GM23248 (cell line): ENCODE data around the gene ABLIM2. TPM values are rescaled to one million over a fixed set of nuclear protein-coding genes. Genes with fewer than 3 reads are reported as not detected.

Experiments used
- DNase-seq: peaks from one replicate; pipeline ENCODE4 v3.0.0-alpha.2; 2015
- H2AFZ ChIP-seq: fragments of 200-600 bp; sonication (generic); 2 replicates; pipeline ENCODE4 v1.6.1; 2016; ENCODE audit warnings: antibody characterized with exemption
- H3F3A ChIP-seq: fragments of 200-600 bp; sonication (generic); 2 replicates; pipeline ENCODE4 v1.6.1; 2016; ENCODE audit warnings: mild to moderate bottlenecking, antibody characterized with exemption, mixed run types; ENCODE audit not compliant: insufficient read depth
- H3K27ac ChIP-seq: fragments of 200-600 bp; sonication (generic); 2 replicates; pipeline ENCODE4 v1.5.1; 2016; ENCODE audit warnings: mild to moderate bottlenecking
- H3K27me3 ChIP-seq: fragments of 200-600 bp; sonication (generic); replicated peaks from 2 replicates; pipeline ENCODE4 v1.6.1; 2016; ENCODE audit warnings: mild to moderate bottlenecking; ENCODE audit not compliant: insufficient read depth
- H3K36me3 ChIP-seq: fragments of 200-600 bp; sonication (generic); 2 replicates; pipeline ENCODE4 v1.6.1; 2016; ENCODE audit warnings: low read depth, mild to moderate bottlenecking
- H3K4me1 ChIP-seq: fragments of 200-600 bp; sonication (generic); 2 replicates; pipeline ENCODE4 v1.6.1; 2016; ENCODE audit warnings: mild to moderate bottlenecking; ENCODE audit not compliant: insufficient read depth
- H3K4me2 ChIP-seq: fragments of 200-600 bp; sonication (generic); one replicate; pipeline ENCODE4 v1.6.1; 2016; ENCODE audit warnings: mild to moderate bottlenecking; ENCODE audit not compliant: unreplicated experiment
- H3K4me3 ChIP-seq: fragments of 200-600 bp; sonication (generic); 2 replicates; pipeline ENCODE4 v1.5.1; 2016; ENCODE audit warnings: mild to moderate bottlenecking
- H3K79me2 ChIP-seq: fragments of 200-600 bp; sonication (generic); 2 replicates; pipeline ENCODE4 v1.6.1; 2016; ENCODE audit warnings: mild to moderate bottlenecking; ENCODE audit not compliant: insufficient read depth
- H3K9ac ChIP-seq: fragments of 200-600 bp; sonication (generic); 2 replicates; pipeline ENCODE4 v1.6.1; 2016; ENCODE audit warnings: mild to moderate bottlenecking
- H3K9me2 ChIP-seq: fragments of 200-600 bp; sonication (generic); 2 replicates; pipeline ENCODE4 v1.6.1; 2016; ENCODE audit warnings: mixed run types, mild to moderate bottlenecking, moderate library complexity; ENCODE audit not compliant: insufficient read depth
- H3K9me3 ChIP-seq: fragments of 200-600 bp; sonication (generic); one replicate; pipeline ENCODE4 v1.6.1; 2017; ENCODE audit warnings: low read depth
- H4K20me1 ChIP-seq: fragments of 200-600 bp; sonication (generic); 2 replicates; pipeline ENCODE4 v1.6.0; 2016; ENCODE audit not compliant: insufficient read depth
- EZH2 ChIP-seq: fragments of 200-600 bp; sonication (generic); IDR thresholded peaks from 2 replicates; pipeline ENCODE4 v1.6.1; 2018; ENCODE audit warnings: antibody characterized with exemption, mild to moderate bottlenecking; ENCODE audit not compliant: insufficient read depth, poor library complexity, severe bottlenecking
- EZH2phosphoT487 ChIP-seq: fragments of 200-600 bp; sonication (generic); IDR thresholded peaks from 2 replicates; pipeline ENCODE4 v1.6.1; 2018; ENCODE audit warnings: antibody characterized with exemption, moderate library complexity, mild to moderate bottlenecking, low read depth; ENCODE audit not compliant: insufficient read depth
- WGBS, 2 experiments: methylation state at CpG; one replicate each; pipeline ENCODE4 v1.1.6; 2015 to 2017; ENCODE audit warnings: low lambda C conversion rate in 2 of 2, low coverage in 1 of 2; ENCODE audit errors: missing lambda C conversion rate in 2 of 2; 5-methylcytosine and 5-hydroxymethylcytosine counted together
- in situ Hi-C: fragments of 300-500 bp; cut with MboI; formaldehyde crosslinking; loops from 2 replicates; pipeline ENCODE4 v1.15.0; 2020
- polyA plus RNA-seq: library from polyadenylated mRNA; unstranded; fragments of >200 nt; fragmentation: Nextera tagmentation; extraction: Ambion mirVana; gene quantifications from 2 replicates; pipeline ENCODE4 v1.2.1, GENCODE V29; 2016
- total RNA-seq: library from RNA; depleted of rRNA; stranded (reverse); fragments of >200 nt; shearing (Covaris generic); gene quantifications from 2 replicates; pipeline ENCODE4 v1.2.3, GENCODE V29; 2014

ABLIM2 gene
- total and polyA plus RNA-seq, 2 experiments from 2014 or later = not detected

DNA sequence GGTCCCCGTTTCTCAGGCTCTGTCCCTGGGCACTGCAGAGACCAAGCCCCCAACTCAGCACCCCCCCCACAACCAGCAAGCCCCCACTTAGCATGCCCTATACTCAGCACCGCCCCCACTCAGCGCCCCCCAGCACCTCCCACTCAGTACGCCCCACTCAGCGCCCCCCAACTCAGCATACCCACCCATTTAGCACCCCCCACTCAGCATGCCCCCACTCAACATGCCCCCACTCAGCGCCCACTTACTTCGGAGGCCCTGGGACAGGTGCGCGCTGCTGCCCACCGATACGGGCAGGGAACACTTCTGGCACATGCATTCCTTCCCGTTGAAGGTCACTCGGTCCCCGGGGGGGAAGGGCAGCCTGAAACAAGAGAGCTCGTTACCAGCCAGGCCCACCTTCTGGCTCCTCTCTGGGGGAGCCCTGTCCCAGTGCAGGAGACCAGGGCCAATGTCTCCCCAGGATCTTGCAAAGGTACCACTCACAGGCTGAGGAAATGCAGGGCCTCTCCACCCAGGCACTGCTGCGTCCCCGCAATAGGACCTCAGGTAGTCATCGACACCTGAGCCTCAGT lies 70.6 kb downstream of the ABLIM2 start:
- H3K36me3 ChIP-seq = no peaks in the 10 kb centered on the region
- H3K9me2 ChIP-seq = no peaks in the 10 kb centered on the region
- no peaks in the 10 kb centered on the region for H3K9me3 ChIP-seq
- H4K20me1 ChIP-seq = no peaks in the 10 kb centered on the region
- in situ Hi-C loops = no loop called here
- H3K4me1 ChIP-seq = no peaks in the 10 kb centered on the region
- DNase-seq = no peak
- no peak overlapping the region for H2AFZ ChIP-seq
- 53 to 66% methylated on average over 11 to 18 of the region's 18 CpGs for WGBS, 2 experiments
- H3K79me2 ChIP-seq = no peaks in the 10 kb centered on the region
- TF ChIP-seq EZH2 (no peak), EZH2phosphoT487 (no peak)
- H3K27me3 ChIP-seq = peaks cover 16% of the 10 kb centered on the region
- H3K4me3 ChIP-seq = no peak overlapping the region
- no peak overlapping the region for H3K9ac ChIP-seq
- H3F3A ChIP-seq = no peaks in the 10 kb centered on the region
- no peak overlapping the region for H3K27ac ChIP-seq
- H3K4me2 ChIP-seq = no peak overlapping the region

DNA sequence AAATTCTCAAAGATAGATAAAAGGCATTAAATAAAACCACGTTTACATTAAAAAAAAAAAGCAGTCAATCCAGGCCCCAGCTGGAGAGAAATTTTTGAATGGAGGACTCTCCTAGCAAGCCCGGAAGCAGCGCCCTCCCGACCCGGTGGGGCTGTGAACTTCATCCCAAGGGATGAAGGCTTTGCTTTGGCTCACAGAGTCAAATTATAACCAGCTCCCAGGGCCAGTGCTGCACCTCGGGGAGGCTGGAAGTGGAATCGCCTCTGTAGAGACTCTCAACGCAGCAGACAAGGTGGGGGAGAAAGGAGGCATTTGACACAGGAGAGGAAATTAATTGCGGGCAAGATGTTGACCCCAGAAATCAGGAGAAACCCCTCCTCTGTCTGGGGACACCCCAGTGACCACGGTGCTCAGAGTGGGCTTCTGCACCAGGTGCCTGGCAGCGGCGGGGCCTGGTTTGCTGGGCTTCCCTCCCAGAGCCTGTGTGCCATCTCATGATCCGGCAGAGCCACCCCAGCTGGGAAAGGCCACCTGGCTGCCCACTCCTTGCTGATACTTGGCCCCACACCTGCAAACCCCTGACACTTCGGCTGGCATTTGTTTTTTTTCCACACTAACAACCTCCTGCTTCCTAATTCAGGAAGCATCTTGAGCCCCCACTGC lies 71.7 kb downstream of the ABLIM2 start:
- Histone ChIP-seq H3K9me2 (no peaks in the 10 kb centered on the region), H3K36me3 (no peaks in the 10 kb centered on the region), H3F3A (no peaks in the 10 kb centered on the region), H3K4me2 (no peak overlapping the region), H3K4me3 (no peak overlapping the region), H3K9me3 (no peaks in the 10 kb centered on the region), H3K27ac (no peak overlapping the region), H3K79me2 (no peaks in the 10 kb centered on the region), H3K4me1 (no peaks in the 10 kb centered on the region), H3K27me3 (peaks cover 26% of the 10 kb centered on the region), H2AFZ (no peak overlapping the region), H3K9ac (no peak overlapping the region), H4K20me1 (no peaks in the 10 kb centered on the region)
- no peak for DNase-seq
- in situ Hi-C loops = no loop called here
- TF ChIP-seq EZH2phosphoT487 (no peak), EZH2 (no peak)
- WGBS, 2 experiments = 35 to 39% methylated on average over 13 to 14 of the region's 14 CpGs

DNA sequence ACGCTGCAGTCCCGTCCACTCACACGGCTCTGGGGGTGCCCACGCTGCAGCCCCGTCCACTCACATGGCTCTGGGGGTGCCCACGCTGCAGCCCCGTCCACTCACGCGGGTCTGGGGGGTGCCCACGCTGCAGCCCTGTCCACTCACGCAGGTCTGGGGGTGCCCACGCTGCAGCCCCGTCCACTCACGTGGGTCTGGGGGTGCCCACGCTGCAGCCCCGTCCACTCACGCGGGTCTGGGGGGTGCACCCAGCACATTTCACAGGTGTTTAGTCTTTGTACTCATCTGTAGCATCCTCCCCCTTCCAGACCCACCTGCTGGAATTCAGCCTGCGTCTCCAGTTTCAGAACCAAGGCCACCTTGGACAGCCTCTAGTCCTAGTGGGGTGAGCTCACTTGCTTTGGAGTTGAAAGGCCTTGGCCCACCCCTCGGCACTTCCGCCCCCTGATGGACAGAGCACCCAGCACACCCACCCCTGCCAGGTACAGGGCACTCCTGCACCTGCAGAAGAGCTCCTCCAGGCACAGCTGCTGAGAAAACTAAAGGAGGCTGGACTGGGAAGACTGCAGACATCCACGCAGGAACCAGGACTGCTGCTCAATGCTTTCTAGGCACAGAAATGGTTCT lies 73.0 kb downstream of the ABLIM2 start:
- Histone ChIP-seq H4K20me1 (no peaks in the 10 kb centered on the region), H3K9me3 (no peaks in the 10 kb centered on the region), H3F3A (no peaks in the 10 kb centered on the region), H3K79me2 (no peaks in the 10 kb centered on the region), H3K27ac (no peak overlapping the region), H3K9ac (no peak overlapping the region), H3K4me3 (no peak overlapping the region), H3K4me2 (no peak overlapping the region), H3K36me3 (no peaks in the 10 kb centered on the region), H2AFZ (no peak overlapping the region), H3K27me3 (peaks cover 29% of the 10 kb centered on the region), H3K9me2 (no peaks in the 10 kb centered on the region), H3K4me1 (no peaks in the 10 kb centered on the region)
- DNase-seq = no peak
- TF ChIP-seq EZH2 (no peak), EZH2phosphoT487 (no peak)
- in situ Hi-C loops = no loop called here
- 68 to 71% methylated on average over 9 to 22 of the region's 22 CpGs for WGBS, 2 experiments

DNA sequence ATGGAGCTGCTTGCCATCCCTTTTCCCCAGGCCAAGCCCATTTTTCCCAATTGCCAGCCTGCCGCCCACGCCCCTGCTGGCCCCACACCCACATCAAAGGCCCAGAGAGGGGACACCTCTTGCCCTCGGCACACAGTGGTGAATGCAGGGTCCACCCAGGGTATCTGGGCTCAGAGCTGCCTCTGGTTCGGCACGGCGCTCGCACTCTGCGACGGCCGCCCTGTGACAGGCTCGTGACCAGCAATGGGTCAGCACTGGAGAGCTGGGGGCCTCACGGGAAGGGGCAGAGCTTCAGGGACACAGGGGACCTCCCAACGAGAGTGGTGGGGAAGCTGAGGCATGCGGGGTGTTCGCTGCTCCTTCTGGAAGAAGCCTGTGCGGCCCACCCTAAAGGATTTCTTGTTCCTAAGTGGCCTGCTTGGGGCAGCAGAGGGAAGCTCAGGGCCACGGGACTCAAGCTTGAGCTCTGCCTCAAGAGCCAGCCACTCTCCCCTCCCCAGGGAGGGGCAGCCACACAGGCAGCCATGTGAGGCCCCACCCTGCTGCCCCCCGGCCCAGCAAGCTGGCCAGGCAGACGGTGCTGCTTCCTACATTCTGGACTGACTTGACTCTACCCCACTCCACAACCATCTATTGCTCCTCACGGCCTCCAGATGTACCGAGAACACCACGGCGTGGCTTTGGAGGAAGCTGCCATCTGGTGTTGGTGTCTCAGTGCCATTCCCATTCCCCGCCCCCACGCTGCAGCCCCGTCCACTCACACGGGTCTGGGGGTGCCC lies 73.7 kb downstream of the ABLIM2 start:
- no peaks in the 10 kb centered on the region for H4K20me1 ChIP-seq
- H3K27me3 ChIP-seq = peaks cover 34% of the 10 kb centered on the region
- H3K4me2 ChIP-seq = no peak overlapping the region
- H3K27ac ChIP-seq = no peak overlapping the region
- WGBS, 2 experiments = 64 to 65% methylated on average over 22 to 26 of the region's 27 CpGs
- no peaks in the 10 kb centered on the region for H3K9me2 ChIP-seq
- H3F3A ChIP-seq = no peaks in the 10 kb centered on the region
- H3K4me1 ChIP-seq = no peaks in the 10 kb centered on the region
- TF ChIP-seq EZH2 (no peak), EZH2phosphoT487 (no peak)
- H2AFZ ChIP-seq = no peak overlapping the region
- H3K9ac ChIP-seq = no peak overlapping the region
- no peaks in the 10 kb centered on the region for H3K79me2 ChIP-seq
- DNase-seq = no peak
- H3K4me3 ChIP-seq = no peak overlapping the region
- H3K36me3 ChIP-seq = no peaks in the 10 kb centered on the region
- no peaks in the 10 kb centered on the region for H3K9me3 ChIP-seq
- in situ Hi-C loops = no loop called here
